Liver (tissue), 9 donors: Measurements from ENCODE around the gene RAD50. TPM values are rescaled to one million over a fixed set of nuclear protein-coding genes. Genes with fewer than 3 reads are reported as not detected.

Experiments used
- DNase-seq: peaks from one replicate; pipeline ENCODE4 v3.0.0-alpha.2; 2017; ENCODE audit warnings: low spot score
- H3K27ac ChIP-seq, 2 donors: one replicate each; pipeline ENCODE4 v1.7.0; 2013; ENCODE audit warnings: inconsistent platforms in 2 of 2, low read length in 2 of 2, control low read depth in 1 of 2, low read depth in 1 of 2, mild to moderate bottlenecking in 1 of 2
- H3K27me3 ChIP-seq, 4 donors: one replicate each; pipeline versions ENCODE4 v1.6.1 to v1.7.0; 2013; ENCODE audit warnings: low read length in 3 of 4, inconsistent platforms in 1 of 4, mild to moderate bottlenecking in 1 of 4, moderate library complexity in 1 of 4; ENCODE audit not compliant: control insufficient read depth in 4 of 4, insufficient read depth in 4 of 4
- H3K36me3 ChIP-seq, 4 donors: one replicate each; pipeline versions ENCODE4 v1.6.1 to v1.7.0; 2013; ENCODE audit warnings: low read length in 3 of 4, mild to moderate bottlenecking in 3 of 4, low read depth in 1 of 4, moderate library complexity in 1 of 4; ENCODE audit not compliant: control insufficient read depth in 4 of 4, insufficient read depth in 3 of 4
- H3K4me1 ChIP-seq, 4 donors: one replicate each; pipeline versions ENCODE4 v1.6.1 to v1.7.0; 2013; ENCODE audit warnings: low read length in 3 of 4, mild to moderate bottlenecking in 3 of 4, moderate library complexity in 1 of 4; ENCODE audit not compliant: control insufficient read depth in 4 of 4, insufficient read depth in 4 of 4
- H3K4me3 ChIP-seq, 3 donors: one replicate each; pipeline versions ENCODE4 v1.6.1 to v1.7.0; 2013; ENCODE audit warnings: low read length in 3 of 3, control low read depth in 1 of 3, low read depth in 1 of 3, mild to moderate bottlenecking in 1 of 3
- H3K9ac ChIP-seq, 2 donors: one replicate each; pipeline ENCODE4 v1.7.0; 2013; ENCODE audit warnings: low read length in 2 of 2, mild to moderate bottlenecking in 2 of 2, moderate library complexity in 2 of 2, control low read depth in 1 of 2, low read depth in 1 of 2
- H3K9me3 ChIP-seq, 4 donors: one replicate each; pipeline versions ENCODE4 v1.6.1 to v1.7.0; 2013; ENCODE audit warnings: low read length in 3 of 4; ENCODE audit not compliant: control insufficient read depth in 4 of 4
- EGR1 ChIP-seq, 2 donors: IDR thresholded peaks; 2 replicates each; pipeline ENCODE4 v1.6.1; 2016 to 2018; ENCODE audit warnings: antibody characterized with exemption in 2 of 2, low read depth in 2 of 2
- FOXA1 ChIP-seq: IDR thresholded peaks from 2 replicates; pipeline ENCODE4 v1.6.1; 2016; ENCODE audit warnings: antibody characterized with exemption
- FOXA2 ChIP-seq: IDR thresholded peaks from 2 replicates; pipeline ENCODE4 v1.6.1; 2016; ENCODE audit warnings: antibody characterized with exemption
- GABPA ChIP-seq, 2 donors: IDR thresholded peaks in 1 of 2; conservative IDR thresholded peaks in 1 of 2; 2 replicates each; pipeline ENCODE4 v1.6.1; 2016; ENCODE audit warnings: antibody characterized with exemption in 2 of 2, mild to moderate bottlenecking in 1 of 2, moderate library complexity in 1 of 2
- HNF4G ChIP-seq: IDR thresholded peaks from 2 replicates; pipeline ENCODE4 v1.6.1; 2016; ENCODE audit warnings: antibody characterized with exemption
- JUND ChIP-seq, 2 donors: IDR thresholded peaks; 2 replicates each; pipeline ENCODE4 v1.6.1; 2016; ENCODE audit warnings: antibody characterized with exemption in 2 of 2
- MAX ChIP-seq: IDR thresholded peaks from 2 replicates; pipeline ENCODE4 v1.6.1; 2016; ENCODE audit warnings: antibody characterized with exemption
- NR2F2 ChIP-seq: IDR thresholded peaks from 2 replicates; pipeline ENCODE4 v1.6.1; 2016; ENCODE audit warnings: antibody characterized with exemption
- RAD21 ChIP-seq, 2 donors: IDR thresholded peaks; 2 replicates each; pipeline ENCODE4 v1.6.1; 2016; ENCODE audit warnings: antibody characterized with exemption in 2 of 2, mild to moderate bottlenecking in 2 of 2
- RXRA ChIP-seq, 2 donors: IDR thresholded peaks; 2 replicates each; pipeline ENCODE4 v1.6.1; 2017 to 2018; ENCODE audit warnings: antibody characterized with exemption in 2 of 2, mild to moderate bottlenecking in 1 of 2
- TAF1 ChIP-seq: conservative IDR thresholded peaks from 2 replicates; pipeline ENCODE4 v1.6.1; 2016; ENCODE audit warnings: antibody characterized with exemption, mild to moderate bottlenecking
- YY1 ChIP-seq: IDR thresholded peaks from 2 replicates; pipeline ENCODE4 v1.6.1; 2016; ENCODE audit warnings: antibody characterized with exemption, mild to moderate bottlenecking
- WGBS: extraction: QIAGEN DNeasy Blood & Tissue Kit; methylation state at CpG from one replicate; pipeline ENCODE4 v1.1.7; 2013; 5-methylcytosine and 5-hydroxymethylcytosine counted together
- polyA plus RNA-seq, 2 donors: library from polyadenylated mRNA; stranded (reverse) in 1 of 2; unstranded in 1 of 2; fragments of 200-250 nt in 1 of 2; fragments of >200 nt in 1 of 2; fragmentation: Nextera tagmentation in 1 of 2; extraction: Ambion mirVana in 1 of 2; gene quantifications; one replicate each; pipeline versions ENCODE4 v1.2.1 to v1.2.3, GENCODE V29; 2013 to 2015
- total RNA-seq, 2 donors: library from RNA; depleted of rRNA; stranded (reverse); fragments of >200 nt; gene quantifications; one replicate each; pipeline ENCODE4 v1.2.3, GENCODE V29; 2014
- TF ChIP-seq, protein P1 (sequence below): IDR thresholded peaks from 2 replicates; pipeline ENCODE4 v1.6.1; 2016; ENCODE audit warnings: antibody characterized with exemption
- TF ChIP-seq, protein P2 (sequence below): IDR thresholded peaks from 2 replicates; pipeline ENCODE4 v1.6.1; 2016; ENCODE audit warnings: antibody characterized with exemption
- TF ChIP-seq, protein P3 (sequence below): IDR thresholded peaks from 2 replicates; pipeline ENCODE4 v1.6.1; 2016; ENCODE audit warnings: antibody characterized with exemption, mild to moderate bottlenecking
- TF ChIP-seq, protein P4 (sequence below): fragments of 150-350 bp; IDR thresholded peaks from 2 replicates; pipeline ENCODE4 v1.5.1; 2017; ENCODE audit warnings: improper control_type of control experiment, low read depth, low read length; ENCODE audit not compliant: missing input control
- donor health status: healthy.
- donor health status: healthy.
- donor health status: healthy.
- donor health status: healthy.
- donor health status: healthy.

RAD50 gene
- total and polyA plus RNA-seq, 4 donors = 6.1 to 18.7 (median 14.9) TPM

DNA sequence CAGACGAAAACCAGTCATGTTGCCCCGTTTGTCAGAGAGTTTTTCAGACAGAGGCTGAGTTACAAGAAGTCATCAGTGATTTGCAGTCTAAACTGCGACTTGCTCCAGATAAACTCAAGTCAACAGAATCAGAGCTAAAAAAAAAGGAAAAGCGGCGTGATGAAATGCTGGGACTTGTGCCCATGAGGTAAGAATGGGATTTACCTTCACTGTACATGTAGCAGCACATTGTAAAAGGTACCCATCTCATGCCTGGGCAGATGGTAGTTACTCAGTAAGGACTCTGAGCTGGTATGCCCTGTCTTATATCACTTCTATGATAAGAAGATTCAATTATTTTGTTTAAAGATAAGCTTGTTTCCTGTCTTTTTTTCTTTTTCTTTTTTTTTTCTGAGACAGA is 38.8 kb downstream of the RAD50 start (continued):
- TF ChIP-seq, protein P1, sequence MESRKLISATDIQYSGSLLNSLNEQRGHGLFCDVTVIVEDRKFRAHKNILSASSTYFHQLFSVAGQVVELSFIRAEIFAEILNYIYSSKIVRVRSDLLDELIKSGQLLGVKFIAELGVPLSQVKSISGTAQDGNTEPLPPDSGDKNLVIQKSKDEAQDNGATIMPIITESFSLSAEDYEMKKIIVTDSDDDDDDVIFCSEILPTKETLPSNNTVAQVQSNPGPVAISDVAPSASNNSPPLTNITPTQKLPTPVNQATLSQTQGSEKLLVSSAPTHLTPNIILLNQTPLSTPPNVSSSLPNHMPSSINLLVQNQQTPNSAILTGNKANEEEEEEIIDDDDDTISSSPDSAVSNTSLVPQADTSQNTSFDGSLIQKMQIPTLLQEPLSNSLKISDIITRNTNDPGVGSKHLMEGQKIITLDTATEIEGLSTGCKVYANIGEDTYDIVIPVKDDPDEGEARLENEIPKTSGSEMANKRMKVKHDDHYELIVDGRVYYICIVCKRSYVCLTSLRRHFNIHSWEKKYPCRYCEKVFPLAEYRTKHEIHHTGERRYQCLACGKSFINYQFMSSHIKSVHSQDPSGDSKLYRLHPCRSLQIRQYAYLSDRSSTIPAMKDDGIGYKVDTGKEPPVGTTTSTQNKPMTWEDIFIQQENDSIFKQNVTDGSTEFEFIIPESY = no peak

DNA sequence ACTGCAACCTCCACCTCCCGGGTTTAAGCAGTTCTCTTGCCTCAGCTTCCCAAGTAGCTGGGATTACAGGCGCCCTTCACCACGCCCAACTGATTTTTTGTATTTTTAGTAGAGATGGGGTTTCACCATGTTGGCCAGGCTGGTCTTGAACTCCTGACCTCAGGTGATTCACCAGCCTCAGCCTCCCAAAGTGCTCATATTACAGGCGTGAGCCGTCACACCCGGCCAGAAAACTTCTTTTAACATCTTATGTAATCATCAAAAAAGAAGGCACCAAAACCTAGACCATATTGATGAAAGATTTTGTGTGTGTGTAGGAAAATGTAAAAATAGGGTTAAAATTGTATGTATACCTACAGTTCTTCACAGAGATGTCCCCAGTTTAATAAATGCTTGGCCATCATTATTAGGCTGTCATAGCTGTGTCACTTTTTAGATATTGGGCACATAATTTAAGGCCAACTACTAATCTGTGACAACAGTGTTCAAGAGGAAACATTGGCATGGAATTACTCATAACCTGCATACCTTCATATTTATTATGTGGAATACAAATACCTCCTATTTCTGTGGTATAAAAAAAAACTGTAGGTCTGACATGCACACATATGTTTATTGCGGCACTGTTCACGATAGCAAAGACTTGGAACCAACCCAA is 44.4 kb downstream of the RAD50 start:
- Histone ChIP-seq H3K4me3 (no peak overlapping the region), H3K27me3 (no peaks in the 10 kb centered on the region), H3K9me3 (no peaks in the 10 kb centered on the region), H3K9ac (no peak overlapping the region), H3K36me3 (peaks cover 7 to 48% (median 42%) of the 10 kb centered on the region in 4 donors), H3K27ac (no peak overlapping the region), H3K4me1 (no peaks in the 10 kb centered on the region)
- WGBS = 95% methylated on average over 8 of the region's 8 CpGs
- TF ChIP-seq EGR1 (IDR thresholded peaks at IDR 0.05; ENCODE audit: low read depth in 2 of 2) (no peak), GABPA (IDR thresholded peaks at IDR 0.05 in 1 of 2, conservative IDR thresholded peaks at IDR 0.05 in 1 of 2) (no peak), RAD21 (IDR thresholded peaks at IDR 0.05) (no peak), RXRA (IDR thresholded peaks at IDR 0.05) (no peak), MAX (no peak), TAF1 (no peak), JUND (IDR thresholded peaks at IDR 0.05) (no peak), FOXA2 (no peak), HNF4G (no peak), YY1 (no peak), FOXA1 (no peak), NR2F2 (no peak)
- TF ChIP-seq, protein P2, sequence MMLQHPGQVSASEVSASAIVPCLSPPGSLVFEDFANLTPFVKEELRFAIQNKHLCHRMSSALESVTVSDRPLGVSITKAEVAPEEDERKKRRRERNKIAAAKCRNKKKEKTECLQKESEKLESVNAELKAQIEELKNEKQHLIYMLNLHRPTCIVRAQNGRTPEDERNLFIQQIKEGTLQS = no peak
- TF ChIP-seq, protein P3, sequence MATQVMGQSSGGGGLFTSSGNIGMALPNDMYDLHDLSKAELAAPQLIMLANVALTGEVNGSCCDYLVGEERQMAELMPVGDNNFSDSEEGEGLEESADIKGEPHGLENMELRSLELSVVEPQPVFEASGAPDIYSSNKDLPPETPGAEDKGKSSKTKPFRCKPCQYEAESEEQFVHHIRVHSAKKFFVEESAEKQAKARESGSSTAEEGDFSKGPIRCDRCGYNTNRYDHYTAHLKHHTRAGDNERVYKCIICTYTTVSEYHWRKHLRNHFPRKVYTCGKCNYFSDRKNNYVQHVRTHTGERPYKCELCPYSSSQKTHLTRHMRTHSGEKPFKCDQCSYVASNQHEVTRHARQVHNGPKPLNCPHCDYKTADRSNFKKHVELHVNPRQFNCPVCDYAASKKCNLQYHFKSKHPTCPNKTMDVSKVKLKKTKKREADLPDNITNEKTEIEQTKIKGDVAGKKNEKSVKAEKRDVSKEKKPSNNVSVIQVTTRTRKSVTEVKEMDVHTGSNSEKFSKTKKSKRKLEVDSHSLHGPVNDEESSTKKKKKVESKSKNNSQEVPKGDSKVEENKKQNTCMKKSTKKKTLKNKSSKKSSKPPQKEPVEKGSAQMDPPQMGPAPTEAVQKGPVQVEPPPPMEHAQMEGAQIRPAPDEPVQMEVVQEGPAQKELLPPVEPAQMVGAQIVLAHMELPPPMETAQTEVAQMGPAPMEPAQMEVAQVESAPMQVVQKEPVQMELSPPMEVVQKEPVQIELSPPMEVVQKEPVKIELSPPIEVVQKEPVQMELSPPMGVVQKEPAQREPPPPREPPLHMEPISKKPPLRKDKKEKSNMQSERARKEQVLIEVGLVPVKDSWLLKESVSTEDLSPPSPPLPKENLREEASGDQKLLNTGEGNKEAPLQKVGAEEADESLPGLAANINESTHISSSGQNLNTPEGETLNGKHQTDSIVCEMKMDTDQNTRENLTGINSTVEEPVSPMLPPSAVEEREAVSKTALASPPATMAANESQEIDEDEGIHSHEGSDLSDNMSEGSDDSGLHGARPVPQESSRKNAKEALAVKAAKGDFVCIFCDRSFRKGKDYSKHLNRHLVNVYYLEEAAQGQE = no peak
- TF ChIP-seq, protein P4, sequence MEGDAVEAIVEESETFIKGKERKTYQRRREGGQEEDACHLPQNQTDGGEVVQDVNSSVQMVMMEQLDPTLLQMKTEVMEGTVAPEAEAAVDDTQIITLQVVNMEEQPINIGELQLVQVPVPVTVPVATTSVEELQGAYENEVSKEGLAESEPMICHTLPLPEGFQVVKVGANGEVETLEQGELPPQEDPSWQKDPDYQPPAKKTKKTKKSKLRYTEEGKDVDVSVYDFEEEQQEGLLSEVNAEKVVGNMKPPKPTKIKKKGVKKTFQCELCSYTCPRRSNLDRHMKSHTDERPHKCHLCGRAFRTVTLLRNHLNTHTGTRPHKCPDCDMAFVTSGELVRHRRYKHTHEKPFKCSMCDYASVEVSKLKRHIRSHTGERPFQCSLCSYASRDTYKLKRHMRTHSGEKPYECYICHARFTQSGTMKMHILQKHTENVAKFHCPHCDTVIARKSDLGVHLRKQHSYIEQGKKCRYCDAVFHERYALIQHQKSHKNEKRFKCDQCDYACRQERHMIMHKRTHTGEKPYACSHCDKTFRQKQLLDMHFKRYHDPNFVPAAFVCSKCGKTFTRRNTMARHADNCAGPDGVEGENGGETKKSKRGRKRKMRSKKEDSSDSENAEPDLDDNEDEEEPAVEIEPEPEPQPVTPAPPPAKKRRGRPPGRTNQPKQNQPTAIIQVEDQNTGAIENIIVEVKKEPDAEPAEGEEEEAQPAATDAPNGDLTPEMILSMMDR = no peak
- DNase-seq = no peak
